ENCODE results near the gene TUT7. TPM values are rescaled to one million over a fixed set of nuclear protein-coding genes. Genes with fewer than 3 reads are reported as not detected.

TUT7 gene
- total and polyA plus RNA-seq, 10 of the 15 experiments (the other 5 are each of a cell fraction or from before 2014, with no cell fraction given): 10.0 to 49.8 (median 30.4) TPM

GRCh38 chr9:86354011-86354817, at the start of gene TUT7 (continued):
- no peak for TF ChIP-seq CUX1 (IDR thresholded peaks at IDR 0.05; ENCODE audit: insufficient replicate concordance, low read depth, low read length)
- TF ChIP-seq CHD2 (IDR thresholded peaks at IDR 0.05; ENCODE audit: borderline replicate concordance, low read depth, low read length): peak; percentile 62
- TF ChIP-seq BACH1 (IDR thresholded peaks at IDR 0.05; ENCODE audit: borderline replicate concordance): peak; percentile 13; the same call in 1 of the 2 replicates
- TF ChIP-seq, protein P1, sequence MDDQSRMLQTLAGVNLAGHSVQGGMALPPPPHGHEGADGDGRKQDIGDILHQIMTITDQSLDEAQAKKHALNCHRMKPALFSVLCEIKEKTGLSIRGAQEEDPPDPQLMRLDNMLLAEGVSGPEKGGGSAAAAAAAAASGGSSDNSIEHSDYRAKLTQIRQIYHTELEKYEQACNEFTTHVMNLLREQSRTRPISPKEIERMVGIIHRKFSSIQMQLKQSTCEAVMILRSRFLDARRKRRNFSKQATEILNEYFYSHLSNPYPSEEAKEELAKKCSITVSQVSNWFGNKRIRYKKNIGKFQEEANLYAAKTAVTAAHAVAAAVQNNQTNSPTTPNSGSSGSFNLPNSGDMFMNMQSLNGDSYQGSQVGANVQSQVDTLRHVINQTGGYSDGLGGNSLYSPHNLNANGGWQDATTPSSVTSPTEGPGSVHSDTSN (IDR thresholded peaks at IDR 0.05; ENCODE audit: insufficient replicate concordance, low read depth, low read length): no peak
- TF ChIP-seq POLR2AphosphoS2 (IDR thresholded peaks at IDR 0.05; ENCODE audit: low read depth, low read length): no peak
- 0 out of 2 replicates have a peak, but pooled peaks have one; percentile 44 for TF ChIP-seq HDGF (IDR thresholded peaks at IDR 0.05)
- TF ChIP-seq MYB (IDR thresholded peaks at IDR 0.05; ENCODE audit: borderline replicate concordance, low read depth, low read length): no peak
- TF ChIP-seq, protein P2, sequence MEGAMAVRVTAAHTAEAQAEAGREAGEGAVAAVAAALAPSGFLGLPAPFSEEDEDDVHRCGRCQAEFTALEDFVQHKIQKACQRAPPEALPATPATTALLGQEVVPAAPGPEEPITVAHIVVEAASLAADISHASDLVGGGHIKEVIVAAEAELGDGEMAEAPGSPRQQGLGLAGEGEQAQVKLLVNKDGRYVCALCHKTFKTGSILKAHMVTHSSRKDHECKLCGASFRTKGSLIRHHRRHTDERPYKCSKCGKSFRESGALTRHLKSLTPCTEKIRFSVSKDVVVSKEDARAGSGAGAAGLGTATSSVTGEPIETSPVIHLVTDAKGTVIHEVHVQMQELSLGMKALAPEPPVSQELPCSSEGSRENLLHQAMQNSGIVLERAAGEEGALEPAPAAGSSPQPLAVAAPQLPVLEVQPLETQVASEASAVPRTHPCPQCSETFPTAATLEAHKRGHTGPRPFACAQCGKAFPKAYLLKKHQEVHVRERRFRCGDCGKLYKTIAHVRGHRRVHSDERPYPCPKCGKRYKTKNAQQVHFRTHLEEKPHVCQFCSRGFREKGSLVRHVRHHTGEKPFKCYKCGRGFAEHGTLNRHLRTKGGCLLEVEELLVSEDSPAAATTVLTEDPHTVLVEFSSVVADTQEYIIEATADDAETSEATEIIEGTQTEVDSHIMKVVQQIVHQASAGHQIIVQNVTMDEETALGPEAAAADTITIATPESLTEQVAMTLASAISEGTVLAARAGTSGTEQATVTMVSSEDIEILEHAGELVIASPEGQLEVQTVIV (IDR thresholded peaks at IDR 0.05; ENCODE audit: borderline replicate concordance, partially characterized antibody): no peak
- TF ChIP-seq, protein P3, sequence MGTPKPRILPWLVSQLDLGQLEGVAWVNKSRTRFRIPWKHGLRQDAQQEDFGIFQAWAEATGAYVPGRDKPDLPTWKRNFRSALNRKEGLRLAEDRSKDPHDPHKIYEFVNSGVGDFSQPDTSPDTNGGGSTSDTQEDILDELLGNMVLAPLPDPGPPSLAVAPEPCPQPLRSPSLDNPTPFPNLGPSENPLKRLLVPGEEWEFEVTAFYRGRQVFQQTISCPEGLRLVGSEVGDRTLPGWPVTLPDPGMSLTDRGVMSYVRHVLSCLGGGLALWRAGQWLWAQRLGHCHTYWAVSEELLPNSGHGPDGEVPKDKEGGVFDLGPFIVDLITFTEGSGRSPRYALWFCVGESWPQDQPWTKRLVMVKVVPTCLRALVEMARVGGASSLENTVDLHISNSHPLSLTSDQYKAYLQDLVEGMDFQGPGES (IDR thresholded peaks at IDR 0.05): 0 out of 2 replicates have a peak, but pooled peaks have one; percentile 35
- no peak for TF ChIP-seq WRNIP1 (IDR thresholded peaks at IDR 0.05; ENCODE audit: borderline replicate concordance, low read depth, low read length)
- TF ChIP-seq, protein P4, sequence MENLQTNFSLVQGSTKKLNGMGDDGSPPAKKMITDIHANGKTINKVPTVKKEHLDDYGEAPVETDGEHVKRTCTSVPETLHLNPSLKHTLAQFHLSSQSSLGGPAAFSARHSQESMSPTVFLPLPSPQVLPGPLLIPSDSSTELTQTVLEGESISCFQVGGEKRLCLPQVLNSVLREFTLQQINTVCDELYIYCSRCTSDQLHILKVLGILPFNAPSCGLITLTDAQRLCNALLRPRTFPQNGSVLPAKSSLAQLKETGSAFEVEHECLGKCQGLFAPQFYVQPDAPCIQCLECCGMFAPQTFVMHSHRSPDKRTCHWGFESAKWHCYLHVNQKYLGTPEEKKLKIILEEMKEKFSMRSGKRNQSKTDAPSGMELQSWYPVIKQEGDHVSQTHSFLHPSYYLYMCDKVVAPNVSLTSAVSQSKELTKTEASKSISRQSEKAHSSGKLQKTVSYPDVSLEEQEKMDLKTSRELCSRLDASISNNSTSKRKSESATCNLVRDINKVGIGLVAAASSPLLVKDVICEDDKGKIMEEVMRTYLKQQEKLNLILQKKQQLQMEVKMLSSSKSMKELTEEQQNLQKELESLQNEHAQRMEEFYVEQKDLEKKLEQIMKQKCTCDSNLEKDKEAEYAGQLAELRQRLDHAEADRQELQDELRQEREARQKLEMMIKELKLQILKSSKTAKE (IDR thresholded peaks at IDR 0.05; ENCODE audit: low read depth, poor library complexity, severe bottlenecking): no peak
